ENCODE measurements around the gene CACNA1H. TPM values are rescaled to one million over a fixed set of nuclear protein-coding genes. Genes with fewer than 3 reads are reported as not detected.

CACNA1H gene
- total RNA-seq, 1 experiment from 2014 or later: 24.3 TPM

- H3K4me3 ChIP-seq (replicated peaks in 1 of 2; ENCODE audit: low read depth in 1 of 2, low read length in 2 of 2): no peak overlapping the region
- no peaks in the 10 kb centered on the region for H3K36me3 ChIP-seq (ENCODE audit: control insufficient read depth in 1 of 2, insufficient read depth in 2 of 2, low read length in 2 of 2)
- no peaks in the 10 kb centered on the region for H3K79me2 ChIP-seq (ENCODE audit: insufficient read depth, low read length)
- no peak for TF ChIP-seq CTCF (IDR thresholded peaks at IDR 0.05 in 2 of 3, conservative IDR thresholded peaks at IDR 0.05 in 1 of 3; ENCODE audit: borderline replicate concordance in 1 of 3, insufficient read depth in 1 of 3, low read depth in 2 of 3, low read length in 2 of 3)
- TF ChIP-seq ELF1 (IDR thresholded peaks at IDR 0.05; ENCODE audit: borderline replicate concordance, low read depth): no peak
- TF ChIP-seq EGR1 (IDR thresholded peaks at IDR 0.05; ENCODE audit: low read depth): no peak
- TF ChIP-seq POLR2AphosphoS5 (IDR thresholded peaks at IDR 0.05; ENCODE audit: low read depth, low read length): no peak
- no peak for TF ChIP-seq JUND (IDR thresholded peaks at IDR 0.05)
- no peak for TF ChIP-seq SP1 (IDR thresholded peaks at IDR 0.05; ENCODE audit: low read depth)
- no peak for TF ChIP-seq CEBPB (IDR thresholded peaks at IDR 0.05; ENCODE audit: low read depth)
- no peak for TF ChIP-seq SIN3A (IDR thresholded peaks at IDR 0.05; ENCODE audit: low read depth)
- no peak for TF ChIP-seq MAX (IDR thresholded peaks at IDR 0.05)
- TF ChIP-seq YY1 (IDR thresholded peaks at IDR 0.05; ENCODE audit: extremely low read depth, insufficient replicate concordance, low read depth, low read length): no peak
- no TSS peak for BruUV-seq (replicated peaks)
- ChIA-PET CTCF (no interaction called here), RAD21 (ENCODE audit: low non-redundant PET in 1 of 2, low total read pairs in 2 of 2, uncharacterized antibody in 2 of 2, unreplicated experiment in 2 of 2) (interaction anchor here in 1 of 2 experiments (0.7 kb wide), 1 partner anchor 16 kb away, joined by 3 read pairs; no protein-coding TSS in a partner anchor), POLR2A (no interaction called here)
- no peak overlapping the region for H3K9ac ChIP-seq (ENCODE audit: low read length)
- no peaks in the 10 kb centered on the region for H4K20me1 ChIP-seq (ENCODE audit: insufficient read depth)
- DNase-seq (ENCODE audit: low read depth, low spot score) (no peak), ATAC-seq (0 out of 2 replicates have a peak, but pooled peaks have one; percentile 11)
- no peak overlapping the region for H3K27ac ChIP-seq (ENCODE audit: low read depth, low read length)
- H2AFZ ChIP-seq (ENCODE audit: low read depth, low read length, poor library complexity, severe bottlenecking): no peak overlapping the region
- H3K4me1 ChIP-seq (ENCODE audit: control insufficient read depth in 1 of 2, insufficient read depth in 2 of 2, low read length in 2 of 2): peaks cover 4 to 5% of the 10 kb centered on the region in 2 experiments; a peak in 3 of 4 replicates
- intact Hi-C loops (cut with micrococcal nuclease): no loop called here
- H3K4me2 ChIP-seq (ENCODE audit: low read length): no peak overlapping the region
- no peaks in the 10 kb centered on the region for H3K9me3 ChIP-seq (ENCODE audit: control insufficient read depth in 1 of 2, insufficient read depth in 1 of 2, low read depth in 1 of 2, low read length in 2 of 2)
- H3K27me3 ChIP-seq (ENCODE audit: insufficient read depth, low read length): no peaks in the 10 kb centered on the region
- H3K9me2 ChIP-seq (ENCODE audit: insufficient read depth): no peaks in the 10 kb centered on the region
Measured at GRCh38 chr16:1271380-1271723, 118.4 kb downstream of the CACNA1H start.

Other genes starting within 250 kb of the CACNA1H start
- 12.8 TPM for gene LMF1, start 182.1 kb upstream of the CACNA1H start, total RNA-seq (2021; ENCODE audit: unreplicated experiment)
- 5.2 TPM for gene SOX8, start 171.3 kb upstream of the CACNA1H start, total RNA-seq (2021; ENCODE audit: unreplicated experiment)
- gene SSTR5, start 80.4 kb upstream of the CACNA1H start, total RNA-seq (2021; ENCODE audit: unreplicated experiment): 7.2 TPM
- 0.27 TPM for gene C1QTNF8, start 56.9 kb upstream of the CACNA1H start, total RNA-seq (2021; ENCODE audit: unreplicated experiment)
- gene TPSG1, start 72.2 kb downstream of the CACNA1H start, total RNA-seq (2021; ENCODE audit: unreplicated experiment): not detected
- not detected for gene TPSB2, start 77.1 kb downstream of the CACNA1H start, total RNA-seq (2021; ENCODE audit: unreplicated experiment)
- 0.25 TPM for gene TPSAB1, start 87.6 kb downstream of the CACNA1H start, total RNA-seq (2021; ENCODE audit: unreplicated experiment)
- not detected for gene TPSD1, start 103.0 kb downstream of the CACNA1H start, total RNA-seq (2021; ENCODE audit: unreplicated experiment)
- gene UBE2I, start 156.5 kb downstream of the CACNA1H start, total RNA-seq (2021; ENCODE audit: unreplicated experiment): 212 TPM
- gene BAIAP3, start 180.5 kb downstream of the CACNA1H start, total RNA-seq (2021; ENCODE audit: unreplicated experiment): 44.7 TPM
- gene TSR3, start 198.8 kb downstream of the CACNA1H start, total RNA-seq (2021; ENCODE audit: unreplicated experiment): 52.7 TPM
- 35.2 TPM for gene GNPTG, start 198.8 kb downstream of the CACNA1H start, total RNA-seq (2021; ENCODE audit: unreplicated experiment)